Transverse colon (tissue), 4 donors: ENCODE results near the gene CDC42BPG.

Source experiments
- POLR2A ChIP-seq: fragments of 450-650 bp; IDR thresholded peaks from one replicate; pipeline ENCODE4 v1.6.1; 2016; ENCODE audit warnings: antibody characterized with exemption, mild to moderate bottlenecking, moderate library complexity
- POLR2AphosphoS5 ChIP-seq, 3 donors: sonication (generic); formaldehyde crosslinking; IDR thresholded peaks; one replicate each; pipeline ENCODE4 v1.6.1; 2016; ENCODE audit warnings: antibody characterized with exemption in 3 of 3
- TF ChIP-seq, protein P1 (sequence below), 5 experiments: fragments of 200-600 bp in 3 of 5; fragments of 450-650 bp in 2 of 5; sonication (generic) in 3 of 5; IDR thresholded peaks; 1 replicate in 2 of 5; 2 replicates in 3 of 5; pipeline ENCODE4 v1.5.1; 2016 to 2017; ENCODE audit warnings: antibody characterized with exemption in 5 of 5, inconsistent platforms in 3 of 5, mild to moderate bottlenecking in 2 of 5, moderate library complexity in 1 of 5

- TF ChIP-seq, protein P1, sequence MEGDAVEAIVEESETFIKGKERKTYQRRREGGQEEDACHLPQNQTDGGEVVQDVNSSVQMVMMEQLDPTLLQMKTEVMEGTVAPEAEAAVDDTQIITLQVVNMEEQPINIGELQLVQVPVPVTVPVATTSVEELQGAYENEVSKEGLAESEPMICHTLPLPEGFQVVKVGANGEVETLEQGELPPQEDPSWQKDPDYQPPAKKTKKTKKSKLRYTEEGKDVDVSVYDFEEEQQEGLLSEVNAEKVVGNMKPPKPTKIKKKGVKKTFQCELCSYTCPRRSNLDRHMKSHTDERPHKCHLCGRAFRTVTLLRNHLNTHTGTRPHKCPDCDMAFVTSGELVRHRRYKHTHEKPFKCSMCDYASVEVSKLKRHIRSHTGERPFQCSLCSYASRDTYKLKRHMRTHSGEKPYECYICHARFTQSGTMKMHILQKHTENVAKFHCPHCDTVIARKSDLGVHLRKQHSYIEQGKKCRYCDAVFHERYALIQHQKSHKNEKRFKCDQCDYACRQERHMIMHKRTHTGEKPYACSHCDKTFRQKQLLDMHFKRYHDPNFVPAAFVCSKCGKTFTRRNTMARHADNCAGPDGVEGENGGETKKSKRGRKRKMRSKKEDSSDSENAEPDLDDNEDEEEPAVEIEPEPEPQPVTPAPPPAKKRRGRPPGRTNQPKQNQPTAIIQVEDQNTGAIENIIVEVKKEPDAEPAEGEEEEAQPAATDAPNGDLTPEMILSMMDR (IDR thresholded peaks at IDR 0.05) = no peak
- TF ChIP-seq POLR2AphosphoS5 (IDR thresholded peaks at IDR 0.05) (no peak), POLR2A (no peak)
Measured at GRCh38 chr11:64857485-64857884, 13.0 kb upstream of the CDC42BPG start.
